ENCODE results near the gene CTDSP2. TPM values are rescaled to one million over a fixed set of nuclear protein-coding genes. Genes with fewer than 3 reads are reported as not detected.

The CTDSP2 gene
- total and polyA plus RNA-seq, 2 of the 8 experiments (the other 6 are each of a cell fraction or from before 2014, with no cell fraction given), result 71.3 to 91.7 TPM

- TF ChIP-seq CHD7 (IDR thresholded peaks at IDR 0.05; ENCODE audit: insufficient replicate concordance, low read length) (no peak), ATF2 (IDR thresholded peaks at IDR 0.05; ENCODE audit: low read length) (no peak), EZH2 (IDR thresholded peaks at IDR 0.05; ENCODE audit: low read depth, low read length, severe bottlenecking) (no peak), POLR2A (IDR thresholded peaks at IDR 0.05; ENCODE audit: control extremely low read depth in 1 of 2, low read depth in 2 of 2, low read length in 2 of 2) (peak in 1 of 2 experiments; percentile 59; a peak in 2 of 3 replicates), PHF8 (conservative IDR thresholded peaks at IDR 0.05; ENCODE audit: low read depth, low read length) (no peak)
Observed at GRCh38 chr12:57888409-57889157, 42.1 kb upstream of the CTDSP2 start (continued).

Data from H1 (cell line).